Mammary epithelial cell (primary cell): ENCODE results near the gene GAB2.

Source experiments
- EZH2 ChIP-seq: IDR thresholded peaks from 2 replicates; pipeline ENCODE4 v1.6.1; 2012; ENCODE audit warnings: low read length, inconsistent platforms, borderline replicate concordance
- TF ChIP-seq, protein P1 (sequence below), 2 donors: IDR thresholded peaks in 1 of 2; conservative IDR thresholded peaks in 1 of 2; 2 replicates each; pipeline ENCODE4 v1.5.1; 2011 to 2012; ENCODE audit warnings: inconsistent platforms in 2 of 2, low read length in 2 of 2, mild to moderate bottlenecking in 2 of 2, control low read depth in 1 of 2, low read depth in 1 of 2; ENCODE audit not compliant: insufficient read depth in 1 of 2; ENCODE audit errors: extremely low read depth in 1 of 2

DNA sequence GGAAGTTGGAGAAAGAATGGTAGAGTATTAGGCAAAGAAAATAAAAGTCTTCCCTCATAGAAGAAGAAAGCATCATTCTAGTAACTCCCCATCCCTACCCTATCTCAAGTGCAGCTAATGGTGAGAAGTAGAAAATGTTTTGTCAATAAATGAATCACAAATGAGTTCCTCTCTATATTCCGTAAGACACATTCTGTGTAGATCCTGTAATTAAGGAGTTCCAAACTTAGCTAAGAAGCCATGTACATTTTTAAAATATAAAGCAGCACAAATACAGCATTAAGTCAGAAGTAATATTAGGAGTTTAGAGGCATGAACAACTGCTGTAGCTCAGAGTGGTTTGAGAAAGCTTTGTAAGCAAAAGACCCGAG is 80.1 kb downstream of the GAB2 start:
- TF ChIP-seq, protein P1, sequence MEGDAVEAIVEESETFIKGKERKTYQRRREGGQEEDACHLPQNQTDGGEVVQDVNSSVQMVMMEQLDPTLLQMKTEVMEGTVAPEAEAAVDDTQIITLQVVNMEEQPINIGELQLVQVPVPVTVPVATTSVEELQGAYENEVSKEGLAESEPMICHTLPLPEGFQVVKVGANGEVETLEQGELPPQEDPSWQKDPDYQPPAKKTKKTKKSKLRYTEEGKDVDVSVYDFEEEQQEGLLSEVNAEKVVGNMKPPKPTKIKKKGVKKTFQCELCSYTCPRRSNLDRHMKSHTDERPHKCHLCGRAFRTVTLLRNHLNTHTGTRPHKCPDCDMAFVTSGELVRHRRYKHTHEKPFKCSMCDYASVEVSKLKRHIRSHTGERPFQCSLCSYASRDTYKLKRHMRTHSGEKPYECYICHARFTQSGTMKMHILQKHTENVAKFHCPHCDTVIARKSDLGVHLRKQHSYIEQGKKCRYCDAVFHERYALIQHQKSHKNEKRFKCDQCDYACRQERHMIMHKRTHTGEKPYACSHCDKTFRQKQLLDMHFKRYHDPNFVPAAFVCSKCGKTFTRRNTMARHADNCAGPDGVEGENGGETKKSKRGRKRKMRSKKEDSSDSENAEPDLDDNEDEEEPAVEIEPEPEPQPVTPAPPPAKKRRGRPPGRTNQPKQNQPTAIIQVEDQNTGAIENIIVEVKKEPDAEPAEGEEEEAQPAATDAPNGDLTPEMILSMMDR (conservative IDR thresholded peaks at IDR 0.05 in 1 of 2, IDR thresholded peaks at IDR 0.05 in 1 of 2; ENCODE audit: extremely low read depth in 1 of 2, insufficient read depth in 1 of 2, low read depth in 1 of 2, low read length in 2 of 2) = no peak
- no peak for TF ChIP-seq EZH2
